Measurements from ENCODE around the gene GOLGA6L7.

GOLGA6L7 gene

DNA sequence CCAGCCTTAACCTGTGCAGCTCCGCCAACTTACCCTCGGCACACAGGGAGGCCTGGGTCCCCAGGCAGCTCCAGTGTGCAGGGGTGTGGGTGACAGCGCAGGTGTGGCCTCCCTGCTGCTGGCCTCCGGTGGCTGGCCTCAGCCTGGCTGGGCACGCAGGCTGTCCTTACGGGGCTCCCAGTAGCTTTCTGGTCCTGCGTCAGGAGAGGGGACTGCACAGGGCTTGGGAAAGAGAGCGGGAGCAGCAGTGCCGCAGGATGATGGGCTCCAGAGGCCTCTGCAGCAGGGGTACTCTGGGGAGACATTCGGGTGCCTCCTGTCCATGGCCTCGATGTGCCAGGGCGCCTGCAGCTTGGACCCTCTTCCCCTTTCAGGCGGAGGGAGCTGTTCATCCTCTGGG, 46.7 kb upstream of the GOLGA6L7 start:
- TF ChIP-seq, protein P1, sequence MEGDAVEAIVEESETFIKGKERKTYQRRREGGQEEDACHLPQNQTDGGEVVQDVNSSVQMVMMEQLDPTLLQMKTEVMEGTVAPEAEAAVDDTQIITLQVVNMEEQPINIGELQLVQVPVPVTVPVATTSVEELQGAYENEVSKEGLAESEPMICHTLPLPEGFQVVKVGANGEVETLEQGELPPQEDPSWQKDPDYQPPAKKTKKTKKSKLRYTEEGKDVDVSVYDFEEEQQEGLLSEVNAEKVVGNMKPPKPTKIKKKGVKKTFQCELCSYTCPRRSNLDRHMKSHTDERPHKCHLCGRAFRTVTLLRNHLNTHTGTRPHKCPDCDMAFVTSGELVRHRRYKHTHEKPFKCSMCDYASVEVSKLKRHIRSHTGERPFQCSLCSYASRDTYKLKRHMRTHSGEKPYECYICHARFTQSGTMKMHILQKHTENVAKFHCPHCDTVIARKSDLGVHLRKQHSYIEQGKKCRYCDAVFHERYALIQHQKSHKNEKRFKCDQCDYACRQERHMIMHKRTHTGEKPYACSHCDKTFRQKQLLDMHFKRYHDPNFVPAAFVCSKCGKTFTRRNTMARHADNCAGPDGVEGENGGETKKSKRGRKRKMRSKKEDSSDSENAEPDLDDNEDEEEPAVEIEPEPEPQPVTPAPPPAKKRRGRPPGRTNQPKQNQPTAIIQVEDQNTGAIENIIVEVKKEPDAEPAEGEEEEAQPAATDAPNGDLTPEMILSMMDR (IDR thresholded peaks at IDR 0.05; ENCODE audit: low read depth, low read length): no peak
- no peak for TF ChIP-seq EZH2phosphoT487 (IDR thresholded peaks at IDR 0.05; ENCODE audit: low read depth)
- Histone ChIP-seq H3K4me3 (ENCODE audit: low read length) (no peak overlapping the region), H3K27ac (ENCODE audit: low read length) (no peak overlapping the region), H3K36me3 (replicated peaks; ENCODE audit: low read depth, low read length) (no peaks in the 10 kb centered on the region), H3K9me3 (ENCODE audit: insufficient read depth, low read length) (no peaks in the 10 kb centered on the region), H3K9ac (ENCODE audit: low read length) (no peak overlapping the region), H3K27me3 (ENCODE audit: low read depth, low read length) (no peaks in the 10 kb centered on the region), H4K20me1 (ENCODE audit: insufficient read depth, low read length) (no peaks in the 10 kb centered on the region), H2AFZ (ENCODE audit: low read depth, low read length) (no peak overlapping the region), H3K4me2 (ENCODE audit: low read length) (no peak overlapping the region), H3K4me1 (ENCODE audit: low read length) (no peaks in the 10 kb centered on the region), H3K79me2 (ENCODE audit: low read length) (no peaks in the 10 kb centered on the region)

DNA sequence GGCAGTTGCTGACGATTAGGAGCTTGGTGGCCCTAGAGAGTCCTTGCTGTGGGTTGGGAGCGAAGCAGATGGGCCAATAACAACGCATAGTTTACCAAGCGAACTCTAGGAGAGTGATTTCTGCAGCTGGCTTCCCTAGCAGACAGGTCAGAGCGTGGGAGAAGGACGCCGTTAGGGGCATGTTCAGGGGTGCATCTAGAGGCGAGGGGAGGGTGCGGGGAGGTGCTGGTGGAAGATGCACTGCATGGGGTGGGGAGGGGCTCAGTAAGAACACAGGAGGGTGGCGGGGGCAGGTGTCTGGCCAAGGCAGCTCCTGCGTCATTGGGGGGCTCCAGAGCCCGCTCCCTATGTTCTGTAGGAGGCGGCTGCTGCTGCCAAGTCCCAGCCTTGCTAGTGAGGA, 46.2 kb upstream of the GOLGA6L7 start:
- no peak for TF ChIP-seq EZH2phosphoT487 (IDR thresholded peaks at IDR 0.05; ENCODE audit: low read depth)
- TF ChIP-seq, protein P1 (IDR thresholded peaks at IDR 0.05; ENCODE audit: low read depth, low read length): no peak
- H3K4me3 ChIP-seq (ENCODE audit: low read length): no peak overlapping the region
- H3K4me2 ChIP-seq (ENCODE audit: low read length): no peak overlapping the region
- H3K9me3 ChIP-seq (ENCODE audit: insufficient read depth, low read length): no peaks in the 10 kb centered on the region
- no peaks in the 10 kb centered on the region for H3K79me2 ChIP-seq (ENCODE audit: low read length)
- H3K27ac ChIP-seq (ENCODE audit: low read length): no peak overlapping the region
- H3K36me3 ChIP-seq (replicated peaks; ENCODE audit: low read depth, low read length): no peaks in the 10 kb centered on the region
- no peaks in the 10 kb centered on the region for H3K27me3 ChIP-seq (ENCODE audit: low read depth, low read length)
- H2AFZ ChIP-seq (ENCODE audit: low read depth, low read length): no peak overlapping the region
- no peak overlapping the region for H3K9ac ChIP-seq (ENCODE audit: low read length)
- no peaks in the 10 kb centered on the region for H4K20me1 ChIP-seq (ENCODE audit: insufficient read depth, low read length)
- no peaks in the 10 kb centered on the region for H3K4me1 ChIP-seq (ENCODE audit: low read length)

DNA sequence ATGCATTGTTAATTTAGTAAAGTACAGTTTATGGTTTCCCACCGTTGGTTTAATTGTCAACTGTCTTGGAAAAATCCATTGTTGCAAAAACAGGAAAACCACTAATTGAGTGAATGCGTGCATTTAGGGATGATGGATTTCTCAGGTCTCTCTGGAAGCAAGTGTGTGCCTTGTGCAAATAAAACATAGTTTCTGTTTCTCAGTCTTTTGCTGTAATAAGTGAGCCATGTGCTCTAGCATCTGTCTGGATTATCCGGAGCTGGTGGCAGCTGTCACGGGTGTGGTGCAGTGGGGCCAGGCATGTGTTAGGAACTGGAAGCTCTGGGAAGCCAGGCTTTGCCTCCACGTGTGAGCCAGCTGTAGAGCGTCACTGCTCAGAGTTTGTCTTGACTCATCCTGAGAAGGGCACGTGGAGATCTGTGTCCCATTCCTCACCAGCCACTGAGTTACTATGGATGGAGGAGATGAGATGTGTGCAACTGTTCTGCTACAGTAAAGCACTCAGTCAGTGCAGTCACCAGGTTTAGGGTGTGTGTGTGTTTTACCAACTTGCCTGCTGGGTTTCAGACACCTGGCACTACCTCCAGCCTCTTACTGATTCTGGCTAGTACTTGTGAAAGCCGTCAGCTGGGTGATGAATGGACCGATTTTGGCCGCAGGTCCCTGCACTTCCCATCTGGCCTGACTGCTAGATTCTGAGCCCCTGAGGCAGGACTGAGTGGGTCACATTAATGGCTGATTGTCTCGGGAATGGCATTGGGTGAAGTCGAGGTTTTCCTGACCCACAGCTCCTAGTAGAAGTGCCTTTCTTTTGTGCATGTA, 44.6 kb upstream of the GOLGA6L7 start:
- no peak overlapping the region for H3K9ac ChIP-seq (ENCODE audit: low read length)
- no peaks in the 10 kb centered on the region for H3K79me2 ChIP-seq (ENCODE audit: low read length)
- no peak for TF ChIP-seq EZH2phosphoT487 (IDR thresholded peaks at IDR 0.05; ENCODE audit: low read depth)
- TF ChIP-seq, protein P1 (IDR thresholded peaks at IDR 0.05; ENCODE audit: low read depth, low read length): no peak
- H2AFZ ChIP-seq (ENCODE audit: low read depth, low read length): no peak overlapping the region
- no peaks in the 10 kb centered on the region for H3K36me3 ChIP-seq (replicated peaks; ENCODE audit: low read depth, low read length)
- no peak overlapping the region for H3K4me2 ChIP-seq (ENCODE audit: low read length)
- H3K27ac ChIP-seq (ENCODE audit: low read length): no peak overlapping the region
- no peaks in the 10 kb centered on the region for H3K9me3 ChIP-seq (ENCODE audit: insufficient read depth, low read length)
- H3K4me3 ChIP-seq (ENCODE audit: low read length): no peak overlapping the region
- H4K20me1 ChIP-seq (ENCODE audit: insufficient read depth, low read length): no peaks in the 10 kb centered on the region
- no peaks in the 10 kb centered on the region for H3K4me1 ChIP-seq (ENCODE audit: low read length)
- no peaks in the 10 kb centered on the region for H3K27me3 ChIP-seq (ENCODE audit: low read depth, low read length)

DNA sequence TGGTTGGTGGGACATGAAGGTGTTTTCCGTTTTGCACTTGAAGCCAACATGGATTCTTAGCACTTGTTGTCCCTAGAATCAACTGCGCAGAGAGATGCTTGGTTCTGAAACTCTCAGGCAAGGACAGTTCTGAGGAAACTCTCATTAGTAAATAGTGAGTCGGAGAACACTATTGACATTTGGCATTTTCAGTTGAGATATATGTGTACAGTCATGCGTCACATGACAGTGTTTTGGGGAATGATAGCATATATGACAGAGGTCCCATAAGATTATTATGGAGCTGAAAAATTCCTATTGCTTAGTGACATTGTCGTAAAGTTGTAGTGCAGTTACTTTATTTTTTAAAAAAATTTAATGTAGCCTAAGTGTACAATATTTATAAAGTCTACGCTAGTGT, 43.1 kb upstream of the GOLGA6L7 start:
- Histone ChIP-seq H3K9me3 (ENCODE audit: insufficient read depth, low read length) (no peaks in the 10 kb centered on the region), H2AFZ (ENCODE audit: low read depth, low read length) (no peak overlapping the region), H3K4me2 (ENCODE audit: low read length) (no peak overlapping the region), H3K36me3 (replicated peaks; ENCODE audit: low read depth, low read length) (no peaks in the 10 kb centered on the region), H3K4me1 (ENCODE audit: low read length) (no peaks in the 10 kb centered on the region), H3K27me3 (ENCODE audit: low read depth, low read length) (no peaks in the 10 kb centered on the region), H3K27ac (ENCODE audit: low read length) (no peak overlapping the region), H4K20me1 (ENCODE audit: insufficient read depth, low read length) (no peaks in the 10 kb centered on the region), H3K4me3 (ENCODE audit: low read length) (no peak overlapping the region), H3K9ac (ENCODE audit: low read length) (no peak overlapping the region), H3K79me2 (ENCODE audit: low read length) (no peaks in the 10 kb centered on the region)
- TF ChIP-seq EZH2phosphoT487 (IDR thresholded peaks at IDR 0.05; ENCODE audit: low read depth): no peak
- TF ChIP-seq, protein P1 (IDR thresholded peaks at IDR 0.05; ENCODE audit: low read depth, low read length): no peak
